Measurements from ENCODE around the gene NFIX.
A peak's percentile ranks its signal among the peaks of the same experiment; 100 is the strongest.

Gene NFIX

GRCh38 chr19:13087795-13088537 is 92.7 kb downstream of the NFIX start:
- DNase-seq, result no peak

- DNase-seq, result no peak
These were observed 94.0 kb downstream of the NFIX start for GRCh38 chr19:13089139-13089856.

GRCh38 chr19:13089857-13090507 is 94.7 kb downstream of the NFIX start:
- no peak for DNase-seq

GRCh38 chr19:13090511-13091231 is 95.4 kb downstream of the NFIX start:
- no peak for DNase-seq

- peak in 41 of 51 donors; percentile 38 to 90 (median 74) for DNase-seq
These were observed 96.3 kb downstream of the NFIX start for GRCh38 chr19:13091400-13092157.

GRCh38 chr19:13092158-13092543 is 96.9 kb downstream of the NFIX start:
- no peak for DNase-seq

GRCh38 chr19:13092606-13093235 is 97.4 kb downstream of the NFIX start:
- peak in 2 of 51 donors; percentile 24 to 25 for DNase-seq

- peak in 46 of 51 donors; percentile 30 to 94 (median 78) for DNase-seq
These were observed 98.3 kb downstream of the NFIX start for GRCh38 chr19:13093407-13094105.

- peak in 4 of 51 donors; percentile 32 to 75 (median 61) for DNase-seq
These were observed 98.8 kb downstream of the NFIX start for GRCh38 chr19:13094106-13094504.

GRCh38 chr19:13094771-13095392 is 99.6 kb downstream of the NFIX start:
- DNase-seq, result no peak

GRCh38 chr19:13095393-13095784 is 100.1 kb downstream of the NFIX start:
- peak in 1 of 51 donors; percentile 21 for DNase-seq

GRCh38 chr19:13095934-13096927 is 101.0 kb downstream of the NFIX start:
- DNase-seq, result no peak

GRCh38 chr19:13097033-13097462 is 101.8 kb downstream of the NFIX start:
- no peak for DNase-seq

- peak in 2 of 51 donors; percentile 18 to 37 for DNase-seq
These were observed 102.4 kb downstream of the NFIX start for GRCh38 chr19:13097463-13098258.

- peak in 2 of 51 donors; percentile 32 to 33 for DNase-seq
These were observed 103.2 kb downstream of the NFIX start for GRCh38 chr19:13098277-13099072.
